Endodermal cell (in vitro differentiated cells): Measurements from ENCODE around the gene CBR1. TPM values are rescaled to one million over a fixed set of nuclear protein-coding genes. Genes with fewer than 3 reads are reported as not detected.

Experiments
- DNase-seq: peaks from one replicate; pipeline ENCODE4 v3.0.0-alpha.2; 2017
- H3K27ac ChIP-seq: 2 replicates; pipeline ENCODE4 v1.5.1; 2013; ENCODE audit warnings: mild to moderate bottlenecking, low read depth, low read length, moderate library complexity
- H3K27me3 ChIP-seq: 2 replicates; pipeline ENCODE4 v1.6.1; 2013; ENCODE audit warnings: mild to moderate bottlenecking, low read length, moderate library complexity; ENCODE audit not compliant: insufficient read depth, control insufficient read depth, poor library complexity, severe bottlenecking
- H3K36me3 ChIP-seq: 2 replicates; pipeline ENCODE4 v1.7.0; 2013; ENCODE audit warnings: mild to moderate bottlenecking, low read length, moderate library complexity; ENCODE audit not compliant: control insufficient read depth, insufficient read depth
- H3K4me1 ChIP-seq: one replicate; pipeline ENCODE4 v1.7.0; 2013; ENCODE audit warnings: low read length; ENCODE audit not compliant: control insufficient read depth, insufficient read depth
- H3K4me3 ChIP-seq: 2 replicates; pipeline ENCODE4 v1.5.1; 2013; ENCODE audit warnings: mild to moderate bottlenecking, low read length, moderate library complexity
- H3K9ac ChIP-seq: 2 replicates; pipeline ENCODE4 v1.6.1; 2013; ENCODE audit warnings: mild to moderate bottlenecking, low read length, moderate library complexity; ENCODE audit not compliant: poor library complexity, severe bottlenecking; ENCODE audit errors: extremely low read depth
- H3K9me3 ChIP-seq: 2 replicates; pipeline ENCODE4 v1.6.1; 2013; ENCODE audit warnings: mild to moderate bottlenecking, low read length, moderate library complexity; ENCODE audit not compliant: control insufficient read depth
- H3K27ac Mint-ChIP-seq: 2 replicates; pipeline ENCODE4 v1.8.0; 2020; ENCODE audit warnings: mixed read lengths
- H3K27me3 Mint-ChIP-seq: 2 replicates; pipeline ENCODE4 v1.8.0; 2021; ENCODE audit warnings: mild to moderate bottlenecking, mixed read lengths; ENCODE audit not compliant: insufficient read depth
- H3K36me3 Mint-ChIP-seq: 2 replicates; pipeline ENCODE4 v1.8.0; 2020; ENCODE audit warnings: low read depth, mixed read lengths
- H3K4me1 Mint-ChIP-seq: 2 replicates; pipeline ENCODE4 v1.8.0; 2020; ENCODE audit warnings: mixed read lengths
- H3K4me3 Mint-ChIP-seq: 2 replicates; pipeline ENCODE4 v1.8.0; 2020; ENCODE audit warnings: mild to moderate bottlenecking, moderate library complexity, mixed read lengths
- H3K9me3 Mint-ChIP-seq: 2 replicates; pipeline ENCODE4 v1.8.0; 2020; ENCODE audit warnings: mild to moderate bottlenecking, mixed read lengths
- WGBS, 2 experiments: methylation state at CpG; one replicate each; pipeline versions ENCODE4 v1.1.5 to v1.1.7; 2013; ENCODE audit warnings: missing lambda C conversion rate in 2 of 2, mixed read lengths in 1 of 2; ENCODE audit not compliant: insufficient coverage in 1 of 2, insufficient read length in 1 of 2; 5-methylcytosine and 5-hydroxymethylcytosine counted together
- total RNA-seq, 2 donors: library from RNA; stranded (reverse); fragmentation: NEBNext Ultra II Directional in 1 of 2; extraction: Animal tissue kit (Norgen Biotek cat#: 25700) in 1 of 2; gene quantifications; 2 replicates in 1 of 2; 3 replicates in 1 of 2; pipeline ENCODE4 v1.2.1, GENCODE V29; 2021
- TF ChIP-seq, protein P1 (sequence below): fragments of 200-600 bp; sonication (generic); conservative IDR thresholded peaks from 2 replicates; pipeline ENCODE4 v1.5.0; 2021; ENCODE audit warnings: antibody characterized with exemption, mild to moderate bottlenecking

The CBR1 gene
- total RNA-seq, 2 donors from 2014 or later: 0.40 to 15.1 TPM

DNA sequence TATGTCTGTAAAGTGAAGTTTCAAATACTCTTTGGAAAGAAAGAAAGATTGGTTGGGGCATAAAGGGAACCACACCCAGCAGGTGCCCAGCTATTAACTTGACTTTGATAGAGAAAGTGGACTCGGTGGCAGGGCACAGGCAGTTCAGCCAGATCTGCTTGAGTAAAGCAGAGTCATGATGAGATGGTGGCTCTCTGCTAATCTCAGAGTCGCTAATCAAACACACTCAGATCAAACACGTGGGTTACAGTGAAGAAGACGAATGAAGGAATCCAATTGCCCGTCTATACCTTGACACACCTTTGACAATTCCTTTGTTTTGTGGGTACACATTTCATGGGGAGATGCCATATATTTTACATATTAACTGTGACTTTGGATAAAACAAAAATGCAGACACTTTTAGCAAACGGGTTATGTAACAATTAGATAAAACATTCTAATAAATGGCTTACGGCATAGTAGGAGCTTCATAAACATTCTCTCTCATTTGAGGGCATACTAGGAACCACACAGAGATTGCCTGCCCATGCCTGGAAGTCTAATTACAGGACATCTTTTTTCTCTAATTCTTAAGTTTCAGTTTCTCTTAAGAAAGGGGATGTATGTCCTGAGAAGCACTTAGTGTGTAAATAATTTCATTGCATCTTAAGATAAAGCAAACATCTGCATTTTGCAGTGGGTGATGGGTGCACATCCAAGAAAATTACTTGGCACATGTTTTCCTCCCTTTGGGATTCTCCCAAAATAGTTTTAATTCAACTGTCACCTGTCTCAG lies 7.2 kb downstream of the CBR1 start:
- H3K27ac Mint-ChIP-seq: no peak overlapping the region
- TF ChIP-seq, protein P1, sequence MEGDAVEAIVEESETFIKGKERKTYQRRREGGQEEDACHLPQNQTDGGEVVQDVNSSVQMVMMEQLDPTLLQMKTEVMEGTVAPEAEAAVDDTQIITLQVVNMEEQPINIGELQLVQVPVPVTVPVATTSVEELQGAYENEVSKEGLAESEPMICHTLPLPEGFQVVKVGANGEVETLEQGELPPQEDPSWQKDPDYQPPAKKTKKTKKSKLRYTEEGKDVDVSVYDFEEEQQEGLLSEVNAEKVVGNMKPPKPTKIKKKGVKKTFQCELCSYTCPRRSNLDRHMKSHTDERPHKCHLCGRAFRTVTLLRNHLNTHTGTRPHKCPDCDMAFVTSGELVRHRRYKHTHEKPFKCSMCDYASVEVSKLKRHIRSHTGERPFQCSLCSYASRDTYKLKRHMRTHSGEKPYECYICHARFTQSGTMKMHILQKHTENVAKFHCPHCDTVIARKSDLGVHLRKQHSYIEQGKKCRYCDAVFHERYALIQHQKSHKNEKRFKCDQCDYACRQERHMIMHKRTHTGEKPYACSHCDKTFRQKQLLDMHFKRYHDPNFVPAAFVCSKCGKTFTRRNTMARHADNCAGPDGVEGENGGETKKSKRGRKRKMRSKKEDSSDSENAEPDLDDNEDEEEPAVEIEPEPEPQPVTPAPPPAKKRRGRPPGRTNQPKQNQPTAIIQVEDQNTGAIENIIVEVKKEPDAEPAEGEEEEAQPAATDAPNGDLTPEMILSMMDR: no peak
- H3K4me3 Mint-ChIP-seq: no peak overlapping the region
- no peak overlapping the region for H3K9ac ChIP-seq
- peaks cover 4% of the 10 kb centered on the region for H3K36me3 Mint-ChIP-seq
- no peak for DNase-seq
- H3K9me3 ChIP-seq: no peaks in the 10 kb centered on the region
- no peak overlapping the region for H3K4me3 ChIP-seq
- H3K27ac ChIP-seq: no peak overlapping the region
- peaks cover 3% of the 10 kb centered on the region for H3K27me3 Mint-ChIP-seq
- H3K27me3 ChIP-seq: no peaks in the 10 kb centered on the region
- H3K4me1 Mint-ChIP-seq: peaks cover 23% of the 10 kb centered on the region
- no peaks in the 10 kb centered on the region for H3K36me3 ChIP-seq
- H3K9me3 Mint-ChIP-seq: peaks cover 7% of the 10 kb centered on the region
- H3K4me1 ChIP-seq: peaks cover 4% of the 10 kb centered on the region
- WGBS, 2 experiments: 83 to 90% methylated on average over 5 to 7 of the region's 7 CpGs

DNA sequence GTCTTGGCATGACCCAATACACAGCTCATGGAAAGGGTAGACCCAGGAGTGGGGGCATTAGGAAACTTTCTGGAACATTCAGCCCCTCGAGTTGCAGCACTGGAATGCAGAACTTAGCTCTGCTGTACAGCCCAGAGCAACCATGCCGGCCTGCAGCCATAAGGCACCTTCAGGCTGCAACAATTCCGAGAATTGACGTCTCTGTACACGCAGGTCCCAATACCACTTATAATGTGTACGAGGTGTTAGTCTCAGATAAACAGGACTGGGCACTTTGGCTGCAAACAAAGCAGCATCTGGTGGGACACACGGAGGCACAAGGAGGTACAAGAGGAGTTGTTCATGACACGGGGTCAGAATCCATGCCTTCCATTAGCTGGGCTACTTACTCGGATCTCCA lies 7.9 kb downstream of the CBR1 start:
- Histone ChIP-seq H3K9ac (no peak overlapping the region), H3K36me3 (no peaks in the 10 kb centered on the region), H3K4me3 (no peak overlapping the region), H3K4me1 (peaks cover 4% of the 10 kb centered on the region), H3K27me3 (no peaks in the 10 kb centered on the region), H3K9me3 (no peaks in the 10 kb centered on the region), H3K27ac (no peak overlapping the region)
- Mint-ChIP-seq H3K9me3 (peaks cover 7% of the 10 kb centered on the region), H3K4me3 (no peak overlapping the region), H3K4me1 (peaks cover 23% of the 10 kb centered on the region), H3K27ac (no peak overlapping the region), H3K27me3 (peaks cover 3% of the 10 kb centered on the region), H3K36me3 (no peaks in the 10 kb centered on the region)
- no peak for DNase-seq
- 74 to 88% methylated on average over 6 to 9 of the region's 9 CpGs for WGBS, 2 experiments
- TF ChIP-seq, protein P1: no peak

DNA sequence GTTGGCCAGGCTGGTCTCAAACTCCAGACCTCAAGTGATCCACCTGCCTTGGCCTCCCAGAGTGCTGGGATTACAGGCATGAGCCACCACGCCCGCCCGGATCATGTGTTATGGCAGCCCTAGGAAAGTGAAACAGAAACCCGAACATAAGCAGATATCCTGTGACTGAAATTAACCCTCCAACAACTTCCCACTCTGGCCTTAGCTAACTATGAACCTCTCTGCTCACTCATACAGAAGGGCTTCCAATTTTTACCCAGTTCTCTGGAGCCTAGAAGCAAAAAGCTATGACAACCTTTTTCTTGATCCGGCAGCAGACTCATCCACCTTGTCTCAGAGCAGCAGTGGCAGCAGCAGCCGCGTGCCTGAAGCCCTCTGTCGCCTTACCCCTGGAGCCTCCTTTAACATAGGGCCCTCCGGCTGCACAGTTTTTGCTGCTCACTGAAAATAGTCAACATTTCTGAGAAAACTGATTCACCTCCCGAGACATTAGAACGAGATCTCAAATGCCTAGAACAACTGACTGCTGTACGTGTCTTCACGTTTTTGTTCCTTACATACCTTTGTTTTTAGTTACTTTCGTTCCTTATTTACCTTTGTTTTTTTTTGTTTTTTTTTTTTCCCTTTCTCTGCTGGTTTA lies 9.3 kb downstream of the CBR1 start:
- TF ChIP-seq, protein P1: no peak
- H3K36me3 ChIP-seq: no peaks in the 10 kb centered on the region
- Mint-ChIP-seq H3K36me3 (no peaks in the 10 kb centered on the region), H3K27ac (no peak overlapping the region), H3K4me3 (no peak overlapping the region), H3K4me1 (peaks cover 14% of the 10 kb centered on the region), H3K9me3 (peaks cover 7% of the 10 kb centered on the region), H3K27me3 (peaks cover 3% of the 10 kb centered on the region)
- 92% methylated on average over 8 to 14 of the region's 14 CpGs for WGBS, 2 experiments
- H3K9ac ChIP-seq: no peak overlapping the region
- no peaks in the 10 kb centered on the region for H3K9me3 ChIP-seq
- no peak for DNase-seq
- H3K27ac ChIP-seq: no peak overlapping the region
- peaks cover 4% of the 10 kb centered on the region for H3K4me1 ChIP-seq
- no peaks in the 10 kb centered on the region for H3K27me3 ChIP-seq
- no peak overlapping the region for H3K4me3 ChIP-seq
